ENCODE measurements around the gene ACTR2.
A peak's percentile ranks its signal among the peaks of the same experiment; 100 is the strongest.

ACTR2 gene

GRCh38 chr2:65317841-65318240 is 90.2 kb downstream of the ACTR2 start:
- Histone ChIP-seq H3K4me3 (ENCODE audit: insufficient read depth, low read length, poor library complexity, severe bottlenecking) (no peak overlapping the region), H3K27ac (ENCODE audit: low read depth, low read length) (no peak overlapping the region), H3K36me3 (ENCODE audit: low read length) (peaks cover 7% of the 10 kb centered on the region; the same call in 1 of the 2 replicates), H3K27me3 (ENCODE audit: low read length) (no peaks in the 10 kb centered on the region), H3F3A (ENCODE audit: insufficient read depth) (peaks cover 21% of the 10 kb centered on the region; the same call in 1 of the 2 replicates), H3K79me2 (ENCODE audit: insufficient read depth, low read length) (no peaks in the 10 kb centered on the region), H3K4me2 (ENCODE audit: low read depth, low read length, poor library complexity, severe bottlenecking) (no peak overlapping the region), H3K9me2 (replicated peaks; ENCODE audit: insufficient read depth, low read length) (no peaks in the 10 kb centered on the region), H2AFZ (ENCODE audit: low read depth, low read length, severe bottlenecking) (no peak overlapping the region), H3K9ac (ENCODE audit: low read length) (no peak overlapping the region), H4K20me1 (ENCODE audit: low read depth, low read length) (no peaks in the 10 kb centered on the region), H3K9me3 (ENCODE audit: insufficient read depth, low read length) (no peaks in the 10 kb centered on the region)
- TF ChIP-seq EZH2phosphoT487 (conservative IDR thresholded peaks at IDR 0.05; ENCODE audit: low read length) (no peak), CTCF (IDR thresholded peaks at IDR 0.05; ENCODE audit: insufficient read depth, low read length, poor library complexity, severe bottlenecking) (no peak)

GRCh38 chr2:65319072-65319673 is 91.5 kb downstream of the ACTR2 start:
- TF ChIP-seq EZH2phosphoT487 (conservative IDR thresholded peaks at IDR 0.05; ENCODE audit: low read length) (no peak), CTCF (IDR thresholded peaks at IDR 0.05; ENCODE audit: insufficient read depth, low read length, poor library complexity, severe bottlenecking) (no peak)
- Histone ChIP-seq H3K79me2 (ENCODE audit: insufficient read depth, low read length) (no peaks in the 10 kb centered on the region), H3K9ac (ENCODE audit: low read length) (no peak overlapping the region), H3F3A (ENCODE audit: insufficient read depth) (peaks cover 27% of the 10 kb centered on the region; the same call in 1 of the 2 replicates), H3K9me3 (ENCODE audit: insufficient read depth, low read length) (no peaks in the 10 kb centered on the region), H4K20me1 (ENCODE audit: low read depth, low read length) (no peaks in the 10 kb centered on the region), H3K27ac (ENCODE audit: low read depth, low read length) (no peak overlapping the region), H2AFZ (ENCODE audit: low read depth, low read length, severe bottlenecking) (no peak overlapping the region), H3K36me3 (ENCODE audit: low read length) (peaks cover 7% of the 10 kb centered on the region; the same call in 1 of the 2 replicates), H3K4me2 (ENCODE audit: low read depth, low read length, poor library complexity, severe bottlenecking) (no peak overlapping the region), H3K9me2 (replicated peaks; ENCODE audit: insufficient read depth, low read length) (no peaks in the 10 kb centered on the region), H3K27me3 (ENCODE audit: low read length) (no peaks in the 10 kb centered on the region), H3K4me3 (ENCODE audit: insufficient read depth, low read length, poor library complexity, severe bottlenecking) (no peak overlapping the region)

- peaks cover 27% of the 10 kb centered on the region; the same call in 1 of the 2 replicates for H3F3A ChIP-seq (ENCODE audit: insufficient read depth)
These were observed 92.0 kb downstream of the ACTR2 start for GRCh38 chr2:65319674-65320041.

More at GRCh38 chr2:65319674-65320041, 92.0 kb downstream of the ACTR2 start:
- Histone ChIP-seq H3K9ac (ENCODE audit: low read length) (no peak overlapping the region), H3K4me3 (ENCODE audit: insufficient read depth, low read length, poor library complexity, severe bottlenecking) (no peak overlapping the region), H3K9me3 (ENCODE audit: insufficient read depth, low read length) (no peaks in the 10 kb centered on the region), H2AFZ (ENCODE audit: low read depth, low read length, severe bottlenecking) (no peak overlapping the region), H3K27ac (ENCODE audit: low read depth, low read length) (peak overlapping the region; percentile 36; the same call in 1 of the 2 replicates), H4K20me1 (ENCODE audit: low read depth, low read length) (no peaks in the 10 kb centered on the region), H3K9me2 (replicated peaks; ENCODE audit: insufficient read depth, low read length) (no peaks in the 10 kb centered on the region), H3K27me3 (ENCODE audit: low read length) (no peaks in the 10 kb centered on the region), H3K79me2 (ENCODE audit: insufficient read depth, low read length) (no peaks in the 10 kb centered on the region), H3K36me3 (ENCODE audit: low read length) (peaks cover 7% of the 10 kb centered on the region; the same call in 1 of the 2 replicates), H3K4me2 (ENCODE audit: low read depth, low read length, poor library complexity, severe bottlenecking) (no peak overlapping the region)
- TF ChIP-seq CTCF (IDR thresholded peaks at IDR 0.05; ENCODE audit: insufficient read depth, low read length, poor library complexity, severe bottlenecking), result no peak
- TF ChIP-seq EZH2phosphoT487 (conservative IDR thresholded peaks at IDR 0.05; ENCODE audit: low read length), result no peak

All from SU-DHL-6 (cell line).